Brain microvascular endothelial cell (primary cell): ENCODE results near the gene POU3F1.

Source experiments
- DNase-seq: peaks from one replicate; pipeline ENCODE4 v3.0.0-alpha.2; 2020
- H3K27ac ChIP-seq: fragments of 250-450 bp; sonication (Bioruptor Pico); 2 replicates; pipeline ENCODE4 v1.5.1; 2020; ENCODE audit warnings: mild to moderate bottlenecking, moderate library complexity
- H3K27me3 ChIP-seq: fragments of 250-450 bp; sonication (Bioruptor Pico); replicated peaks from 2 replicates; pipeline ENCODE4 v1.5.1; 2020; ENCODE audit warnings: mild to moderate bottlenecking
- H3K36me3 ChIP-seq: fragments of 250-450 bp; sonication (Bioruptor Pico); replicated peaks from 2 replicates; pipeline ENCODE4 v1.5.1; 2020; ENCODE audit warnings: mild to moderate bottlenecking
- H3K4me3 ChIP-seq: 2 replicates; pipeline ENCODE4 v1.5.1; 2011; ENCODE audit warnings: low read depth, mild to moderate bottlenecking, control low read depth, low read length, moderate library complexity
- in situ Hi-C: cut with HindIII; loops from 2 replicates; pipeline ENCODE4 v1.10.0; 2017; ENCODE audit warnings: low sequenced_read_pairs, low pct_ligation_motif_present
- TF ChIP-seq, protein P1 (sequence below): IDR thresholded peaks from 2 replicates; pipeline ENCODE4 v1.5.1; 2011; ENCODE audit warnings: low read depth, mild to moderate bottlenecking, moderate library complexity, low read length, control low read depth, inconsistent platforms; ENCODE audit errors: missing control alignments

POU3F1 gene

DNA sequence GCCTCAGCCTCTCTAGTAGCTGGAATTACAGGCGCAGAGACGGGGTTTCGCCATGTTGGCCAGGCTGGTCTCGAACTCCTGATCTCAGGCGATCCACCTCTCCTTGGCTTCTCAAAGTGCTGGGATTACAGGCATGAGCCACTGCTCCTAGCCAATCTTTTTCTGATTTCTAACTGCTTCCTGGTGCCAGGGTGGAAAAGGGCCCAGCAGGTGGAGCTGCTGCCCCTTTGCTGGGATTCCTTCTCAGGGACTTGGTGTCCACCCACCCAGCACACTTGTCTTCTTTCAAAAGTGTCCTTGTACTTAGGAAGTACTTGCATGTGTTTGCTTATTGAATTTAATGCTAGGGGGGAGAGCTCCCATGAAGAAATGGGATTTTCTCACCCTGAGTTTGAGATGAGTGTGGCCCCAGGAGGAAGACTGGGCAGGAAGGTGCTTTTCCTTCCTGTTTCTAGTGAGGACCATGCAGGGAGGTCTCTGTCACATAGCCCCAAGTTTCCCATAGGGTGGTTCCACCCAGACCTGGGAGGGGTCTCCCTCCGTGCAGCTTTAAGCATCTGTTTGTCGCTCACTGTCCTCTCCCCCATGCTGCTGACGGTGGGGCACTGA is 19.9 kb downstream of the POU3F1 start:
- no peaks in the 10 kb centered on the region for H3K27me3 ChIP-seq
- no peak overlapping the region for H3K27ac ChIP-seq
- in situ Hi-C loops, result loop anchor here (25.0 kb wide), 1 partner anchor 786 kb away; no protein-coding TSS in a partner anchor
- no peak for DNase-seq
- TF ChIP-seq, protein P1, sequence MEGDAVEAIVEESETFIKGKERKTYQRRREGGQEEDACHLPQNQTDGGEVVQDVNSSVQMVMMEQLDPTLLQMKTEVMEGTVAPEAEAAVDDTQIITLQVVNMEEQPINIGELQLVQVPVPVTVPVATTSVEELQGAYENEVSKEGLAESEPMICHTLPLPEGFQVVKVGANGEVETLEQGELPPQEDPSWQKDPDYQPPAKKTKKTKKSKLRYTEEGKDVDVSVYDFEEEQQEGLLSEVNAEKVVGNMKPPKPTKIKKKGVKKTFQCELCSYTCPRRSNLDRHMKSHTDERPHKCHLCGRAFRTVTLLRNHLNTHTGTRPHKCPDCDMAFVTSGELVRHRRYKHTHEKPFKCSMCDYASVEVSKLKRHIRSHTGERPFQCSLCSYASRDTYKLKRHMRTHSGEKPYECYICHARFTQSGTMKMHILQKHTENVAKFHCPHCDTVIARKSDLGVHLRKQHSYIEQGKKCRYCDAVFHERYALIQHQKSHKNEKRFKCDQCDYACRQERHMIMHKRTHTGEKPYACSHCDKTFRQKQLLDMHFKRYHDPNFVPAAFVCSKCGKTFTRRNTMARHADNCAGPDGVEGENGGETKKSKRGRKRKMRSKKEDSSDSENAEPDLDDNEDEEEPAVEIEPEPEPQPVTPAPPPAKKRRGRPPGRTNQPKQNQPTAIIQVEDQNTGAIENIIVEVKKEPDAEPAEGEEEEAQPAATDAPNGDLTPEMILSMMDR, result peak; percentile 84
- no peak overlapping the region for H3K4me3 ChIP-seq
- H3K36me3 ChIP-seq, result peaks cover 40% of the 10 kb centered on the region

DNA sequence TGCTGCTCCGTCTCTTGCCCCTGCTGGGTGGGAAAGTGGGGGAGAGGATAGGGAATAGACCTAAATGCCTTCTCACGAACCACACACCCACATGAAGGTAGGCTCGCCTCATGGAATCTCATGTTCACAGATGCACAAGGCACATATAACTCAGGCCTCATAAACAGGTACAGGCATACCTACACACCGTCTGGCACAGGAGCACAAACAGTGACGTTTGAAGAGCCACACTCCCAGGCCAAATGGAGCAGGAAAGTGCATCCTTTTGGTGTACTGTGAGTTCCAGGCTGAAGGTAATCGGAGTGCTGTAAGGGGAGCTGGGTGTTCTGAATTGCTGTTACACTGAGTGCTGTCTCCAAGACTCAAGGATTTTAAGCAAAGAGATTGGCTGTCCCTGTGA is 20.9 kb downstream of the POU3F1 start:
- Histone ChIP-seq H3K36me3 (peaks cover 49% of the 10 kb centered on the region), H3K27me3 (no peaks in the 10 kb centered on the region), H3K4me3 (no peak overlapping the region), H3K27ac (no peak overlapping the region)
- in situ Hi-C loops, result loop anchor here (25.0 kb wide), 1 partner anchor 787 kb away; no protein-coding TSS in a partner anchor
- DNase-seq, result no peak
- TF ChIP-seq, protein P1, result no peak

DNA sequence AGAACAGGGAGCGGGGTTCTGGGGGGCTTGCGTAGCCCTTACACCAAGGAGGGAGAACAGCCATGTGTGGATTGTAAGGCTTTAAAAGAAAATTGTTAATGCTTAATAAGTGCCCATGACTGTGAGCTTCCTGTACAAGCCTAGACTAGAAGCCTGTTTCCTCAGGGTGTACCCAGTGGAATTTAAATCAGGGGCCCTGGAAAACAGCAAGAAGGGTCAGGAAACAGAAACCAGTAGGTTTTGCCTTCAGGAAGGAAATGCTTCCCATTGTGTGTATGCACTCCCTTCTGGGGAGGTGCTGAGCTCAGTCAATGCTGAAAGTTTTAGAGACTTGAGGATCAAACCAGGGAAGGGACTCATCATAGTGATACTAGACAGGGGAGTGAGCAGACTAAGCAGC is 21.4 kb downstream of the POU3F1 start:
- Histone ChIP-seq H3K4me3 (no peak overlapping the region), H3K27me3 (no peaks in the 10 kb centered on the region), H3K27ac (no peak overlapping the region), H3K36me3 (peaks cover 53% of the 10 kb centered on the region)
- TF ChIP-seq, protein P1, result no peak
- in situ Hi-C loops, result loop anchor here (25.0 kb wide), 1 partner anchor 787 kb away; no protein-coding TSS in a partner anchor
- no peak for DNase-seq

DNA sequence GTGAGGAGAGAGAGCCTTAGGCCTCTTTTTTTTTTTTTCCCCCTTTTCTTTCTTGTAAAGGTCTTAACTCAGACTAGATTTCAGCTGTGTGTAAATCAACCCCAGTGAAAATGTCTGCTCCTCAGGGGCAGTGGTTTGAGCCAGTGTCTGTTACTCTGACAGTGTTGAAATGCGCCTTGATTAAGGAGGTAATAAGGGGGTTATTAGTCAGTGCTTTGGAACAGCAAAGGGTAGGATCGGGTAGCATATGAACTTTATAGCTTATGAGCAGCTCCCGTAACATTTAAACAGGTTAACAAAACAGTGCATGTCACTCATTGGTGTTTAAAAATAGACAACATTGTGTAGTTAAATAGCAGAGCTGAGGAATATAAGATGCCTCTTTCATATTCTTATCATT is 23.8 kb downstream of the POU3F1 start:
- TF ChIP-seq, protein P1, result no peak
- Histone ChIP-seq H3K36me3 (peaks cover 75% of the 10 kb centered on the region), H3K4me3 (no peak overlapping the region), H3K27me3 (no peaks in the 10 kb centered on the region), H3K27ac (no peak overlapping the region)
- DNase-seq, result no peak
- in situ Hi-C loops, result no loop called here

DNA sequence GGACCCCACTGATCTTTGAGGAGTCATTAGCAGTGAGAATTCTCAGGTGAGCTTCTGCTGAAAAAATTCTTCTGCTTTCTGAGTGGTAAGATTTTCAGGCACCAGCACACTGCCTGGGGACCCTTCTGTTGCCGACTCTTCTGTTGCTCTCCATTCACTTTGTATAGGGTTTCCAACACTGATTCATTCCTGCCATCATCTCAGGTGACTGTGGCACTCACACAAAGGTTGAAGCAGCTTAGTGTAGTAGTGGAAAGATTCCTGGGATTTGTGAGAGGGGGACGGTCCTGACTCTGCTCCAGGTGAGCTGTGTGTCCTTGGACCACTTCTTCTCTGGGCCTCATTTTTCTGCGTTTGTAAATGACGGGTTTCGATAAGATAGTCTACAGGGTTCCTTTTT is 24.6 kb downstream of the POU3F1 start:
- in situ Hi-C loops, result no loop called here
- Histone ChIP-seq H3K4me3 (no peak overlapping the region), H3K27ac (no peak overlapping the region), H3K27me3 (no peaks in the 10 kb centered on the region), H3K36me3 (peaks cover 82% of the 10 kb centered on the region)
- TF ChIP-seq, protein P1, result no peak
- no peak for DNase-seq

DNA sequence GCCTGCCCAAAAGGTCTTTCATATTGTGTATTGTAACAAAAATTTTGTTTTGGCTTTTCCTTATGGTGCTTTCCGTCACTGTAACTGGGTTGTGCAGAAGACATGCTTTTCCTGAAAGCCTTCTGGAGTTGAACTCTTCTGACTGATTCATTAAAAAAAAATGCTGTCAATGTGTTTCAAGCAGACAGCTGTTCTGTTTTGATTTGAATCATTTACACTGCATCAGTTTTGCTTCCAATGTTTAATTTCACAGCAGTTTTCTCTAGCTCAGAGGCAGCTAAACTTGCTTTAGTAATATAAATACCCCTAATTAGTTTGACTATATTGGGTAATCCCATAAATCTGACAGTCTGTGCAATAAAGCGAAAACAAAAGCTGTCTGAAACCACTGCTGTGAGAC is 26.2 kb downstream of the POU3F1 start:
- Histone ChIP-seq H3K27ac (no peak overlapping the region), H3K36me3 (peaks cover 81% of the 10 kb centered on the region), H3K27me3 (no peaks in the 10 kb centered on the region), H3K4me3 (no peak overlapping the region)
- in situ Hi-C loops, result no loop called here
- TF ChIP-seq, protein P1, result no peak
- DNase-seq, result no peak
